Uterus (tissue), 4 donors: ENCODE data around the gene POU2F3. TPM values are rescaled to one million over a fixed set of nuclear protein-coding genes. Genes with fewer than 3 reads are reported as not detected.

ENCODE experiments used
- DNase-seq, 2 donors: peaks; one replicate each; pipeline ENCODE4 v3.0.0-alpha.2; 2019 to 2020
- H3K27ac ChIP-seq, 2 donors: fragments of 200-600 bp; sonication (generic); 1 replicate in 1 of 2; 2 replicates in 1 of 2; pipeline ENCODE4 v1.5.1; 2016 to 2018
- H3K27me3 ChIP-seq, 2 donors: fragments of 200-600 bp; sonication (generic); one replicate each; pipeline ENCODE4 v1.5.1; 2018 to 2019; ENCODE audit warnings: control low read depth in 1 of 2
- H3K36me3 ChIP-seq, 2 donors: fragments of 200-600 bp; sonication (generic); one replicate each; pipeline ENCODE4 v1.5.1; 2019; ENCODE audit warnings: control low read depth in 1 of 2
- H3K4me1 ChIP-seq, 2 donors: fragments of 200-600 bp; sonication (generic); one replicate each; pipeline ENCODE4 v1.5.1; 2018 to 2019; ENCODE audit warnings: control low read depth in 1 of 2
- H3K4me3 ChIP-seq, 2 donors: fragments of 200-600 bp; sonication (generic); 1 replicate in 1 of 2; 2 replicates in 1 of 2; pipeline ENCODE4 v1.5.1; 2018 to 2019; ENCODE audit warnings: mild to moderate bottlenecking in 1 of 2
- H3K9me3 ChIP-seq, 2 donors: fragments of 200-600 bp; sonication (generic); one replicate each; pipeline ENCODE4 v1.5.1; 2019; ENCODE audit warnings: control low read depth in 1 of 2
- CTCF ChIP-seq, 4 experiments: fragments of 200-600 bp in 2 of 4; fragments of 450-650 bp in 2 of 4; sonication (generic) in 2 of 4; IDR thresholded peaks; one replicate each; pipeline ENCODE4 v1.5.1; 2016 to 2019; ENCODE audit warnings: antibody characterized with exemption in 4 of 4, mild to moderate bottlenecking in 2 of 4, moderate library complexity in 1 of 4
- POLR2A ChIP-seq, 2 donors: fragments of 450-650 bp; IDR thresholded peaks; one replicate each; pipeline ENCODE4 v1.6.1; 2016; ENCODE audit warnings: antibody characterized with exemption in 2 of 2, mild to moderate bottlenecking in 1 of 2, moderate library complexity in 1 of 2
- intact Hi-C: fragments of 100-400 bp; cut with DNase I; formaldehyde crosslinking; loops from one replicate; pipeline ENCODE4 v1.15.1; 2023; ENCODE audit warnings: low total_unique reads
- total RNA-seq, 4 donors: library from RNA; depleted of rRNA in 3 of 4; stranded (reverse); fragments of >200 nt in 3 of 4; gene quantifications; one replicate each; pipeline versions ENCODE4 v1.1.0 to v1.2.4, GENCODE V29; 2014 to 2023
- donor health status: DM: yes; HTN: yes; CAD: no.

Gene POU2F3
- total RNA-seq, 4 donors from 2014 or later: 0.85 TPM; not detected in 3

DNA sequence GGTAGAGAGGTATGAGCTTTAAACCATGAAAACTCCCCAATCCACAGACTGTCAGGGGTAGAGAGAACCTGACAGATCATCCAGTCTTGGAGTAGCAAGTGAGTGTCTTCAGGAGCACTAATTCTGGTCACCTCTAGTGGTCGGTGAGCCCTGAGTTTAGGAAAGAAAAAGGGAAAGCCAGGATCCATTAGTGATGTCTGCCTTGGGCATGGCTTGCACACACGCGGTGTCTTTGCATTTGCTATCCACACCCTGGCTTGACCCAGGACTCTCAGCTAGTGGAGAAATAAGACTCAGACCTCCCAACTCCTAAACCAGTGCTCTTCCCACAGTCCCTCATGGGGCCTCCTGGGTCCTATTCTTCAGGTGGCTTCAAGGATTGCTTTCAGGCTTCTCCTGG is 19.3 kb downstream of the POU2F3 start:
- H3K36me3 ChIP-seq: no peaks in the 10 kb centered on the region
- H3K9me3 ChIP-seq: no peaks in the 10 kb centered on the region
- H3K4me1 ChIP-seq: no peaks in the 10 kb centered on the region
- H3K27me3 ChIP-seq: no peaks in the 10 kb centered on the region
- no peak for TF ChIP-seq CTCF (IDR thresholded peaks at IDR 0.05)
- TF ChIP-seq POLR2A (IDR thresholded peaks at IDR 0.05): no peak
- H3K27ac ChIP-seq: no peak overlapping the region
- intact Hi-C loops: no loop called here
- no peak for DNase-seq
- no peak overlapping the region for H3K4me3 ChIP-seq

DNA sequence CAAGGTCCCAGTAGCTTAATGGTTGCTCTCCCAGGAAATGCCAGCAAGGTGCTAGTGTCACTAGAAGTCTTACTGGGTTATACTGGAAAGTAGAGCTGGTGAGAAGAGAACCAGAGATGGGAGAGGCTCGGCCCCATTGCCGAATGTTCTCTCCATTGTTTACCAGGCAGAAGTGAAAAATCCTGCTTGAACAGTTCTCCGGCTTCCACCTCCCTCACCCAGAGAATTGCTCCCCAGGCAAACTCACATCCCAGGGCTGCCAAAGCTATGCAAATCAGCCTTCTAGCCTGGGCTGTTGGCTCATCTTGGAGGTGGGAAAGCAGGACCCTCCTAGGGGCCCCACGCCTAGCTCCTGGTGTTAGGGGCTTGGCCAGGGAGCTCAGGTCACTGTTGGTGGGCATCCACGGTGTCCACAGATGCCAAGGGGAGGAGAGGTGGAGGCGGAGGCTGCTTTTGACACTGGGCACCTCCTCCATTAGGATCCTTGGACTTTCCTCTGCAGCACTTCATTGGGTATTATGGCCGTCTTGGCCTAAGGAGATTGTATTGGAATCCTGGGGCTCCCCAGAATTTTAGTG is 20.1 kb downstream of the POU2F3 start:
- no peaks in the 10 kb centered on the region for H3K9me3 ChIP-seq
- H3K4me1 ChIP-seq: no peaks in the 10 kb centered on the region
- no peak overlapping the region for H3K27ac ChIP-seq
- TF ChIP-seq POLR2A (IDR thresholded peaks at IDR 0.05): no peak
- no peak for TF ChIP-seq CTCF (IDR thresholded peaks at IDR 0.05)
- no peak for DNase-seq
- intact Hi-C loops: no loop called here
- H3K36me3 ChIP-seq: no peaks in the 10 kb centered on the region
- no peak overlapping the region for H3K4me3 ChIP-seq
- no peaks in the 10 kb centered on the region for H3K27me3 ChIP-seq

GRCh38 chr11:120260616-120261015 is 20.7 kb downstream of the POU2F3 start:
- H3K4me1 ChIP-seq: no peaks in the 10 kb centered on the region
- H3K36me3 ChIP-seq: no peaks in the 10 kb centered on the region
- no peaks in the 10 kb centered on the region for H3K9me3 ChIP-seq
- H3K27ac ChIP-seq: no peak overlapping the region
- no peak for DNase-seq
- H3K4me3 ChIP-seq: no peak overlapping the region
- TF ChIP-seq POLR2A (IDR thresholded peaks at IDR 0.05) (no peak), CTCF (IDR thresholded peaks at IDR 0.05) (no peak)
- intact Hi-C loops: no loop called here
- H3K27me3 ChIP-seq: no peaks in the 10 kb centered on the region

- DNase-seq: no peak
- H3K27me3 ChIP-seq: no peaks in the 10 kb centered on the region
- no peak overlapping the region for H3K27ac ChIP-seq
- H3K9me3 ChIP-seq: no peaks in the 10 kb centered on the region
- no peaks in the 10 kb centered on the region for H3K4me1 ChIP-seq
- no peaks in the 10 kb centered on the region for H3K36me3 ChIP-seq
- TF ChIP-seq POLR2A (IDR thresholded peaks at IDR 0.05) (no peak), CTCF (IDR thresholded peaks at IDR 0.05) (no peak)
- intact Hi-C loops: no loop called here
- H3K4me3 ChIP-seq: no peak overlapping the region
These were observed 21.4 kb downstream of the POU2F3 start for GRCh38 chr11:120261321-120261720.

- Histone ChIP-seq H3K27ac (no peak overlapping the region), H3K9me3 (no peaks in the 10 kb centered on the region), H3K4me3 (no peak overlapping the region), H3K4me1 (no peaks in the 10 kb centered on the region), H3K36me3 (no peaks in the 10 kb centered on the region), H3K27me3 (no peaks in the 10 kb centered on the region)
- no peak for DNase-seq
- no peak for TF ChIP-seq POLR2A (IDR thresholded peaks at IDR 0.05)
- TF ChIP-seq CTCF (IDR thresholded peaks at IDR 0.05): no peak
- intact Hi-C loops: no loop called here
These were observed 22.0 kb downstream of the POU2F3 start for GRCh38 chr11:120261931-120262330.
